T1000 (cell line): Measurements from ENCODE around the gene TRMT11.
"Not testable (repeated sequence)": the region's sequence is repeated elsewhere in the genome, so short reads cannot be mapped to it uniquely, and the experiment has no call there.

Experiments used
- DNase-seq: peaks from one replicate; lab custom pipeline; 2025; ENCODE audit warnings: mixed read lengths; lab: John Stamatoyannopoulos, UW

Gene TRMT11

GRCh38 chr6:126047648-126048047 lies 61.3 kb downstream of the TRMT11 start:
- no peak for DNase-seq

GRCh38 chr6:126048635-126049034 lies 62.3 kb downstream of the TRMT11 start:
- DNase-seq: no peak

DNA sequence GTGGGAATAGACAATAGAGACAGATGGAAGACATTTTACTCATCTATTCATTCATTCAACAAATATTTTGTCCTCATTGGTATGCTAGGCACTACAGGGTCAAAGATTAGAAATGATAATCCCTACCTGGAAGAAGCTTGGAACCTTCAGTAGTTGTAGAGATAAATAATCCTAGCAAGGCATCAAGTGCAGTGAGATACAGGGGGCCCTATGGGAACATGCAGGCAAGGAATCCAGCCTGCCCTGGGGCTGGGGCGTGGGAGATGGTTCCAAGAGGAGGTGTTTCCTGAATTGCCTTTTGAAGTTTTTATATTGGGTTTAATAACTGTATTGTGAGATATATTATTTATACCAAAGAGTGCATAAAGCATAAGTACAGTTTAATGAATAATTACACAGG lies 64.5 kb downstream of the TRMT11 start:
- no peak for DNase-seq

GRCh38 chr6:126051791-126052190 lies 65.5 kb downstream of the TRMT11 start:
- DNase-seq: no peak

- DNase-seq: no peak
Measured at GRCh38 chr6:126052485-126052884, 66.1 kb downstream of the TRMT11 start.

- DNase-seq: no peak
Measured at GRCh38 chr6:126054258-126054702, 67.9 kb downstream of the TRMT11 start.

DNA sequence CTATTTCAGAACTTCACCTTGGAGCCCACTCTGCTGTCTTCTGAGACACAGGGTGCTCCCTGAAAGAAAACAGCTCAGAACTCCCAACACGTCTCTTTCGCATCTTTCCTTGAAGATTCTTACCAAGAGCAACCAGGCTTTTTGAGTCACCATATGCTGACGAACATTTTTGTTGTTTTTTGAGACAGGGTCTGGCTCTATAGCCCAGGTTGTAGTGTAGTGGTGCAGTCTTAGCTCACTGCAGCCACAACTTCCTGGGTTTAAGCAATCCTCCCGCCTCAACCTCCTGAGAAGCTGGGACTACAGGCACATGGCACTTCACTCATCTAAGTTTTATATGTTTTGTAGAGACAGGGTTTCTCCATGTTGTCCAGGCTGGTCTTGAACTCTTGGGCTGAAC lies 68.5 kb downstream of the TRMT11 start:
- DNase-seq: no peak

DNA sequence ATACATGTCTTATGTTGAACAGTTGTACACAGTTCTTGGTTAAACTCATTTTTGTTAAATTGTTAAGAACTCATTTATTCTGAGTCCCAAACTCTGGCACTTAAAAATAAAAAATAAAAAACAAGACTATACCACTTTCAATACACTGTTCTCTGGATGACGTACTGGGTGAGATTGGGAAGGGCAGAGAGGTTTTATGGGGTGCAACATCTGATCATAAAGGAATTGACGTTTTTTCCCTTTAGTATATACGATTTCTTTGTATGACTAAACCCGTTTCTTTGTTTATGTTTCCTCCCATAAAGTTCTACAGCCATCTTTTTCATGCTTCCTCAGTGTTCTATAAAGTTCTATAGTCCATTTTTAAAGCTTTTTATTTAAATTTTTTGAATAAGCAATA lies 69.1 kb downstream of the TRMT11 start:
- DNase-seq: no peak

GRCh38 chr6:126056355-126057004 lies 70.1 kb downstream of the TRMT11 start:
- DNase-seq: no peak

GRCh38 chr6:126058085-126058484 lies 71.7 kb downstream of the TRMT11 start:
- DNase-seq: not testable (repeated sequence)

DNA sequence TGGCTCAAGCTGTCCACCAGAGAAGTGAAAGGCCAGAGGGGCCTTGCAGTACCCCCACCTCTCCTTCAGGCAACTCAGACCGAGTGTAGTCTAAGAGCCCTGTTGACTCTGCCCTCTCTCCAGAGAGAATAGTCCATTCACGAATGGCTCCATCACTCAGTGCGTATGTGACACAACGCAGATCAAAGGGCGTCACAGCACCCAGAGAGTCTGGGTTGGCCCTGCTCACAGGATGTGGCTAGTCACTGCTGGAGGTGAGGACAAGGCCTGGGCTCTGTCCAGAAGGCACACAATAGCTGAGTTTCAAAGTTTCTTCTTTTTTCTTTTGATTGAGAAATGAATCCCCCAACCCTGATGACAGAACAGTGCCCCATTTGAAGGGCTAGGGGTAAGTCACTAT lies 74.1 kb downstream of the TRMT11 start:
- DNase-seq: no peak

- no peak for DNase-seq
Measured at GRCh38 chr6:126063512-126064146, 77.3 kb downstream of the TRMT11 start.

DNA sequence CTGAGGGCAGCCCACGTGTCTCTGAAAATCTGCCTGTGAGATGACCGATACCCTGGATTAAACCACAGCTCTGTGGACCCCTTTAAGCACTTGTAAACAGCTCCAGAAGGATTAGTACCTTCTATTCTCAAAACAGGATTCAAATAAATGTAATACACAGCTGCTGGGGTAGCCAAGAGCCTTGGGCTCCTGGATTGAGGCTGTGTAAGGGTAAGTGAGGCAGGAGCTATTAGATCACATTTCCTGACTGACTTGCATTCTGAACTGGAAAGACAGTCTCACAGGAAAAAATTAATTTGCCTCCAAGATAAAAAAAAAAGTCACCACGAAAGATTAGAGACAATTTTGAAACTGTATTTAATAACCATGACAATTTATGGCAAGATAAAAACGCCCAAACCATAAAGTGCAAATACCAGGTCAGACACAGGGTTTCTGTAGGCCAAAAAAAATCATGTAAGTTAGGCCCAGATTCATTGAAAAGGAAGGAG lies 78.0 kb downstream of the TRMT11 start:
- no peak for DNase-seq

DNA sequence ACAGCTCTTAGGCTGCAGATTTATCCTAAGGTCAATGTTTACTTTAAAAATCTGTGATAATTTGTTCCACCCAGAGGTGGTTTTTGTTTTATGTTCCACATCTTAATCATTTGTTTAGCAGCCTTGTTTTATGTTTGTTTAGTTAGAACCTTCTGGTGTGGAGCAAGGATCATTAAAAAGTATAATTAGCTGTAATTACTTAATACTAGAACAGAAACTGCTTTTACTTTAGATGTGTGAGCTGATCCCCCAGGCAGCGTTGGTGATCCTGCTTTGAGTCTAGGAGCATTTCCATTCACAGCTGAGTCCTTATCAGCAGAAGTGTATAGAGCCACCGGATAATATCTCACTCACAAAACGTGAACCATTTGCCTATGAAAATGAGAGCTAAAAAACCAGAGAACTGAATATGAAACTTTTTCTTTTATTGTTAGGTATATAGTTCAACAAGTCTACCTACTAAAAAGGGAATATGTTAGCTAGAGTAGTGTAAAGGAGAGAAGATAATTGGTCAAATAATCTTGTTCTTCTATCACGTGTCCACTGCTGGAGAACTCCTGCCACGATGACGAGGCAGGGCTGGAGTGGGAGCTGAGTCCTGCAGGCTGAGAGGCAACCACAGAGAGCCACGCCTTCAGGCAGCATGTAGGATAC lies 78.5 kb downstream of the TRMT11 start:
- no peak for DNase-seq

- no peak for DNase-seq
Measured at GRCh38 chr6:126066053-126067048, 80.0 kb downstream of the TRMT11 start.

- DNase-seq: no peak
Measured at GRCh38 chr6:126067073-126067472, 80.7 kb downstream of the TRMT11 start.

DNA sequence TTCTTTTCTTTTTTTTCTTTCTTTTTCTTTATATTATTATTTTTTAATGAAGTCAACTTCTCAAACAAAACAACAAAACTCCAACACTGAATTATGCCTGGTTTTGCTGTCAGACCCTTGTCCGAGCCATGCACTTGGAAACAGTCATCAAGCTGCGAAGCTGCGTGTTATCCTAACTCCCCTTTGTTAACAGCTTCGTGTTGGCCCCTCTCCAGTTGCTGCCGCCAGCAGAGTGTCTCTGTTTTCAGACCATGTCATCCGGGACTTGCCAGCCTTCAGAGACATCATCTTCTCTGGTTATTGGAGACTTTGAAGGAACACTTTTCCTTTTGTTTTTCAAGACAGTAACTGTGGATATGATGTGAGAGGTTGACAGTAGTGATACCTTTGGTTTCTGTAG lies 83.1 kb downstream of the TRMT11 start:
- DNase-seq: no peak

DNA sequence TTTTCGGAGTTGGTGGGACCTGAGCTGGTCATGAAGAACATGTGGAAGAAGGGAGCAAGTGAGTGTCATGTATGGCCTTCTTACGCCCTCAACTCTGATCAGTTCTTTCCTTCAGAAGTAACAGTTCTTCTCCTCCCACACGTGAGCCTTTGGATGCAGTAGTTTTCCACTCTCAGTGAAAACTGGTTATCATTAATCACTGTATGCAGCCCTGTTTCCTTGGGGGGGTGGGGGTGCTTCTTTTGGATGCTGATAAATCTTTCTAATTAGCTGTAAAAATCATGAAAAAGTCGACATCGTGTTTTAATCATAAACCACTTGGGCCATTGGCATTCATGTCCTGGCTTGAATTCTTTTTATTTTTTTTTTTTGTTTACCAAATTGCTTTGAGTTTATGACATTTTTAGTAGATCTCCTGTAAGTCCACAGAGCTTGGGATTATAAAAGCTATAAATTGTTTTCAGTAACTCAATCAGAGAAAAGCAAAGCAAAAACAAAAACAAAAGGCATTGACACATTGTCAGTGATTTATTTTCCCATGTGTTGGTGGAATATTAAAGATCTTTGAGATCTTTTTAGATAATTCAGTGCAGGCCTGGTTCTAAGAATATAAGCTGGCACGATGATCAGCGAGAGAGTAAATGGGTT lies 84.8 kb downstream of the TRMT11 start:
- DNase-seq: no peak

DNA sequence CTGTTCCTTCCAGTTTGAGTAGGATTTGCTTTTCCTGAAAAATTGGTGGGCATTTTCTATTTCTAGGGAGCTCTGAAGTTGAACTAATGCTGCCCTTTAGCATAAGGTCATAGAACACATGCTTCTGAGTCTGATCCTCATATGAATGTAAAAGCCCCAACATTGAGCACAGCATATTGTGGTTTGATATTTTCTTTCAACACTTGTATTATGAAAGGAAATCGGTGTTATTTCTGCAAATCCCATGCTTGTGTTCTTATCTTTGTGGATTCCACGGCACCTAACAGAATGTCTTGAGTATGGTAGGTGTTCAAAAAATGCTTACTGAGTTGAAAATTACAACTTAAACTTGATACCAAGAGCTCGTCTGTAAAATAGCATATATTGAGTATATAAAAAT lies 85.8 kb downstream of the TRMT11 start:
- DNase-seq: no peak

- DNase-seq: no peak
Measured at GRCh38 chr6:126072834-126073233, 86.5 kb downstream of the TRMT11 start.

DNA sequence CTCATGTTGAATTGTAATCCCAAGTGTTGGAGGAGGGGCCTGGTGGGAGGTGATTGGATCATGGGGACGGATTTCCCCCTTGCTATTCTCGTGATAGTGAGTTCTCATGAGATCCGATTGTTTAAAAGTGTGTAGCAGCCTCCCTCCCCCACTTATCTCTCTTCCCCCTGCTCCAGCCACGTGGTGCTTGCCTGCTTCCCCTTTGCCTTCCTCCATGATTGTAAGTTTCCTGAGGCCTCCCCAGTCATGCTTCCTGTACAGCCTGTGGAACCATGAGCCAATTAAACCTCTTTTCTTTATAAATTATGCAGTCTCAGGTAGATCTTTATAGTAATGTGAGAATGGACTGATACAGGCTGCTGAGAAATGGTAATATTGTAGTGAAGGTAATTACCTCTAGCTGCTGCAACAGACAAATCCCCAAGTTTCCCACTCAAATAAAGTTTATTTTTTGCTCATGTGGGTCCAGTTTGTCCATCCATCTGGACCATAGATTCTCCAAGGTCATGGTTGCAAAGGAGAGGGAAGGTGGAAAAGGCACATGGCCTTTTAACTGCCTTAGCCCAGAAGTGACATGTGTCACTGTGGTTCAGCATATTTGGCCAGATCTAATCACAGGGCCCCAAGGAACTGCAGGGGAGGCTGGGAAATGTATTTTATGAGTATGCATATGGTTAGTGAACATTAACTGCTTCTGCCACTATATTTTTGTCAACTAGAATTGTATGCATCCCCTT lies 89.2 kb downstream of the TRMT11 start:
- no peak for DNase-seq
